Activated CD4-positive, alpha-beta T cell treated with anti-CD3 and anti-CD28 coated beads for 1 hour (primary cell): ENCODE measurements around the gene HEMGN.
"Not testable (repeated sequence)": the region's sequence is repeated elsewhere in the genome, so short reads cannot be mapped to it uniquely, and the experiment has no call there.

Source experiments
- DNase-seq: peaks from one replicate; pipeline ENCODE4 v3.0.0-alpha.2; 2020

HEMGN gene

DNA sequence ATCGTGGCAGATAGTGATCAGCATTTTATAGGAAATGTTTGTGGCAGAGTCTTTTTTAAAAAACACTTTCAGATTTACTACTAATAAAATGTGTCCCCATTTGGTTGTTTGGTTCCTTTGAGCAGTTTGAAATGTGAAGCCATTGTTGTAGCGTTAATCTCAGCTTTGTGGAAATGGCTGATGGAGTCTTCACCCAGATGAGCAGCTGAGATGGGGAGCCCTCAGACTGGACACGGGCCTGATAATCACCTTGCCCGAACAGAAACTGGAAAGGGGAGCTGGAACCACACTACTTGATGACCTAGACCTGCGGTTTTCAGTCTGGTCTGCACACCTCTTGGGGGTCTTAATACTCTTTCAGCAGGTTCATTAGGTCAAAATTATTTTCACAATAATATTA is 24.6 kb upstream of the HEMGN start:
- no peak for DNase-seq

- no peak for DNase-seq
These were observed 24.2 kb upstream of the HEMGN start for GRCh38 chr9:97962136-97962535.

DNA sequence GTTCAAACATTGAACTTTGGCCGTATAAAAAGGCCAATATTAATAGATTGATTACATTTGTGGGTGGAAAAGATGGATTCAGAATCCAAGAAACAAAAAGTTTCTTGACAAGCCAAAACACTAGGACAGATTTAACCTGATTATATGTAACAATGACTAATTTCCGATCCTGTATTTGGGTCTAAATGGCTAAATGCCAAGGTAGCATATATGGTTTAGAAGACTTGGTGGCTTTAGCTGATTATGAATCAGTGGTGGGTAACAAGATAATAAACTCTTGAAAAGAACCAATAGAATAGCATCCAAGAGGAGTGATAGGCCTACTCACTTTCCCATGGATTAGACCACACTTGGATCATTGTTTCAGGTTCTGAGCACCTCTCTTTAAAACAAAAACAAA is 23.4 kb upstream of the HEMGN start:
- DNase-seq = no peak

DNA sequence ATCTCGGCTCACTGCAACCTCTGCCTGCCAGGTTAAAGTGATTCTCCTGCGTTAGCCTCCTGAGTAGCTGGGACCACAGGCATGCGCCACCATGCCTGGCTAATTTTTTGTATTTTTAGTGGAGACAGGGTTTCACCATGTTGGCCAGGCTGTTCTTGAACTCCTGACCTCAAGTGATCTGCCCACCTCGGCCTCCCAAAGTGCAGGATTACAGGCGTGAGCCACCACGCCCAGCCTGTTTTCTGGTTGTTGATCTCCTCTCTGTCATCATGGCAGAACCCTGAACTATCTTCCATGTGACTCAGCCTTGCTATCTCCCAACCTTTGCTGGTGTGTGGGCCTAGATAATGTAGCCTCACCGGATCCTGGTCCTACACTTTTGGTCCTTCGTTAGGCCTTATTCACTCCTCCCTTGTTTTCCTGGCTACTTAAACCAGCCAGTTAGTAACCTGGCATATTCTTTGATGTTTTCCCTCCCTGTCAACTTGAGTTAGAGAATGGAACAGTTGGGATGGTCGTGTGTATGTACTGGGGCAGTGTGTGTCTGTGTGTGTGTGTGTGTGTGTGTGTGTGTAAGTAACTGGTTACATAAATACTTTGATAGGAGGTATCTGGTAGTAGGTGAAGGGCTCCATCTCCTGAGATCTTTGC is 22.8 kb upstream of the HEMGN start:
- not testable (repeated sequence) for DNase-seq

GRCh38 chr9:97959585-97959984 is 21.6 kb upstream of the HEMGN start:
- DNase-seq = no peak

- no peak for DNase-seq
These were observed 21.0 kb upstream of the HEMGN start for GRCh38 chr9:97958812-97959511.

GRCh38 chr9:97956331-97956730 is 18.4 kb upstream of the HEMGN start:
- DNase-seq = no peak

DNA sequence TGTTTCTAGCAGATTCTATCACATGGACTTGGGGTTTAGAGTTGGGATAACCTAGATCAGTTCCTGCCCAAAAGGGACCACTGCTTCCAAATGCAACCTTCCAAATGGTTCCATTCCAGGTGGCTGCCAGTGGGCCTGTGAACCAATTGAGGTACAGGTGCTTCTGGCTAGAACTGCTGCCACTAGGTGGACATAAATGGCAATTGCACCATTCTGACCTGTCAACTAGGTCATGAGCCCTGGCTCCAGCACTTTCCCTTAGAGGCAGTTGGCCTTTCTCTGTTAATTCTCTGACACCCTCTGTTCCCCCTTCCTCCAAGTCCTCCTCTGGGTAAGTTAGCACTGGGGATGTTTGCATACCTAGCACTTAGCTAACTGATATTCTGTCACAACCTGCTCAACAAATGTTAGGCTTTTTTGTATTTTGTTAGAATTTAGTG is 16.6 kb upstream of the HEMGN start:
- DNase-seq = peak; percentile 31

- DNase-seq = not testable (repeated sequence)
These were observed 12.9 kb upstream of the HEMGN start for GRCh38 chr9:97950873-97951272.

DNA sequence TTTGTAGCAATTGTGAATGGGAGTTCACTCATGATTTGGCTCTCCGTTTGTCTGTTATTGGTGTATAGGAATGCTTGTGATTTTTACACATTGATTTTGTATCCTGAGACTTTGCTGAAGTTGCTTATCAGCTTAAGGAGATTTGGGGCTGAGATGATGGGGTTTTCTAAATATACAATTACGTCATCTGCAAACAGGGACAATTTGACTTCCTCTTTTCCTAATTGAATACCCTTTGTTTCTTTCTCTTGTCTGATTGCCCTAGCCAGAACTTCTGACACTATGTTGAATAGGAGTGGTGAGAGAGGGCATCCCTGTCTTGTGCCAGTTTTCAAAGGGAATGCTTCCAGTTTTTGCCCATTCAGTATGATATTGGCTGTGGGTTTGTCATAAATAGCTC is 9.1 kb upstream of the HEMGN start:
- DNase-seq = not testable (repeated sequence)

GRCh38 chr9:97945470-97945869 is 7.5 kb upstream of the HEMGN start:
- not testable (repeated sequence) for DNase-seq

DNA sequence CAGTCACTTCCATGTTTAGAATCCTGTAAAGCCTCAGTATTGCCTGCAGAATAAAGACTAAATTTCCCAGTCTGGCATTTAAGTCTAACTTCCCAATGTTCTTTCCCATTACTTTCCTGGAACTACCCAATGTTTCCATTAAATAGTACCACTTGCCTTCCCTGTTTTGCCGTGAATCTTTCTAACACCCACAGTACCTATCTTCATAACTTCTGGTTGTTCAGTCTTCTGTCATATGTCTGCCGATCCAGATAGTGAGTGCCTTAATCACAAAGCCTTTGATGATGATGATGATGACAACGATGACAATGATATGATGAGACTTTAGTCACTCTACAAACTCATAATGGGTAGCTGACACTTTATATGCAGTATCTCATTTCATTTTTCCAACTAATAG is 6.6 kb upstream of the HEMGN start:
- no peak for DNase-seq

- DNase-seq = no peak
These were observed 5.4 kb upstream of the HEMGN start for GRCh38 chr9:97943308-97943855.

DNA sequence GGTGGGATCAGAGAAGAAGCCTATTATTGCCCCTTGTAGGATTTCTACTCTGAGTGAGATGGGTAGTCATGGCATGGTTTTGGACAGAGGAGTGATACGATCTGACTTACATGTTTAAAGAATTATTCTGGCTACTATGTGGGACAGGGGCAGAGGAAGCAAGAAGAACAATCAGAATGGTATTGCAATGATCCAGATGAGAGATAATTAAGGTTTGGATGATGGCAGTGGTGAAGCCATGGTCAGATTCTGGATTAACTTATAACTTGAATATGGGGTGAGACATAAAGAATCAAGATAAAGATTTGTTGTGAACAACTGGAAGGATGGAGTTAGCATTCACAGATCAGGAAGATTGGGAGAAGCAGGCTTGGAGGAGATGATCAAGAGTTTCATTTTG is 3.4 kb upstream of the HEMGN start:
- DNase-seq = no peak

GRCh38 chr9:97940741-97941140 is 2.8 kb upstream of the HEMGN start:
- DNase-seq = no peak

- no peak for DNase-seq
These were observed 2.3 kb upstream of the HEMGN start for GRCh38 chr9:97940233-97940632.

DNA sequence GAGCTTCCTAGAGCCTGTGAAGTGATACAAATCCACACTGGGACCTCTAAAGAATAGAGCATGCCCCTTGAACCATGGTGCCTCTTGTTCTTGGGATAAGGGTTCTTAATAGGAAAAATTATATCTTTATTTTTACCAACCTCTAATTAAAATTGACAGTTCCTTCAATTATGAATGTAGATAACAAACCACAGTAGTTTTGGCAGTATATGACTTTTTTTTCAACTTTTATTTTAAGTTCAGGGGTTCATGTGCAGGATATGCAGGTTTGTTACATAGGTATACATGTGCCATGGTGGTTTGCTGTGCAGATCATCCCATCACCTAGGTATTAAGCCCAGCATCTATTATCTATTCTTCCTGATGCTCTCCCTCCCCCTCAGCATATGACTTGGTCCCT is 974 bp downstream of the HEMGN start:
- no peak for DNase-seq

GRCh38 chr9:97935276-97935675 is 2.7 kb downstream of the HEMGN start:
- DNase-seq = no peak

DNA sequence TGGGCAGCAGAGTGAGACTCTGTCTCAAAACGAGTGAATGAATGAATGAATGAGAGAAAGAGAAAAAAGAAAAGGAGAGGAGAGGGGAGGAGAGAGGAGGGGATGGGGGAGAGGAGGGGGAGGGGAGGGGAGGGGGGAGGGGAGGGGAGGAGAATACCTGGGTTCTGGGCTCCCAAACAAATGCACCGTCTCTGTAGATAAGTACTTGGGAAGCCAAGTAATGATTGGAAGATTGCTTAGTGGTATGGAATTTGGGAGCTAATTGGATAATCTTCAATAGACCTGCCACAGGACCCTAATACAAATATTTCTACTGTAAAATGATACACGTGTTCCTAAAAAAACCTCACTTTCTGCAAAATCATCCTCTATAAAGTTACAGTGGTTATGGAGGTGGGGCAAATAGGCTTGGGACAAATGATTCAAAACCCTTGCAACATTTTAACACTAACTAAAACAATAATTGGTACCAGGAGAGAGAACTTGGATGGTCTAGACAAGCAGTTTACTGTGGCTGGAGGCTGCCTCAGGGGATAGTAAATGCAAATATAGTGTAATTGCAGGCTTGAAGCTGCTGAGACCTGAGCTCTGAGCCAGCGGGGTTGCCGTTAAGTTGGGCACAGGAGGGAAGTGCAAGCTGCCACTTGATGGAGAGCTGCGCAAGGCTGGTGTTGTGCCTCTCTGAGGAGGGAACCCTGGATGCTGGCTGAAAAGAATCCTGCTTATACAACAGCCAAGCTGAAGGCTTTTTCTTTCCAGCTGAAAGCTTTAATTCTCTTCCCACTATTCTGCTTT is 3.5 kb downstream of the HEMGN start:
- DNase-seq = no peak

- no peak for DNase-seq
These were observed 4.5 kb downstream of the HEMGN start for GRCh38 chr9:97933297-97933998.

GRCh38 chr9:97930972-97931371 is 7.0 kb downstream of the HEMGN start:
- DNase-seq = no peak

- DNase-seq = no peak
These were observed 8.9 kb downstream of the HEMGN start for GRCh38 chr9:97928986-97929604.
